OCI-LY1 (cell line): ENCODE data around the gene CITED2.

Experiments
- H2AFZ ChIP-seq: fragments of 200-600 bp; sonication (generic), shearing (Covaris generic); 2 replicates; pipeline ENCODE4 v1.6.0; 2014; ENCODE audit warnings: antibody characterized with exemption, mild to moderate bottlenecking, low read length
- H3F3A ChIP-seq: fragments of 200-600 bp; sonication (generic), shearing (Covaris generic); 2 replicates; pipeline ENCODE4 v1.6.0; 2014; ENCODE audit warnings: mild to moderate bottlenecking, antibody characterized with exemption, low read length, moderate library complexity; ENCODE audit not compliant: insufficient read depth
- H3K27ac ChIP-seq: fragments of 200-600 bp; sonication (generic); 2 replicates; pipeline ENCODE4 v1.5.1; 2014; ENCODE audit warnings: low read length, mixed run types, mild to moderate bottlenecking, low read depth; ENCODE audit not compliant: poor library complexity, severe bottlenecking
- H3K27me3 ChIP-seq: fragments of 200-600 bp; sonication (generic); 2 replicates; pipeline ENCODE4 v1.6.0; 2014; ENCODE audit warnings: antibody characterized with exemption, mild to moderate bottlenecking, low read length, moderate library complexity; ENCODE audit not compliant: insufficient read depth
- H3K36me3 ChIP-seq: fragments of 200-600 bp; sonication (generic); 2 replicates; pipeline ENCODE4 v1.6.1; 2014; ENCODE audit warnings: mild to moderate bottlenecking, antibody characterized with exemption, low read length, moderate library complexity, mixed read lengths; ENCODE audit not compliant: insufficient read depth
- H3K4me1 ChIP-seq: fragments of 200-600 bp; sonication (generic); 2 replicates; pipeline ENCODE4 v1.5.1; 2014; ENCODE audit warnings: mild to moderate bottlenecking, low read length, moderate library complexity; ENCODE audit not compliant: insufficient read depth, severe bottlenecking
- H3K4me2 ChIP-seq: fragments of 200-600 bp; sonication (generic), shearing (Covaris generic); 2 replicates; pipeline ENCODE4 v1.6.1; 2014; ENCODE audit warnings: low read length
- H3K4me3 ChIP-seq: fragments of 200-600 bp; sonication (generic); 2 replicates; pipeline ENCODE4 v1.5.1; 2014; ENCODE audit warnings: low read length, low read depth, mild to moderate bottlenecking, mixed read lengths; ENCODE audit not compliant: poor library complexity, severe bottlenecking
- H3K79me2 ChIP-seq: fragments of 200-600 bp; shearing (Covaris generic); 2 replicates; pipeline ENCODE4 v1.6.1; 2016; ENCODE audit warnings: mixed run types, low read length, mixed read lengths; ENCODE audit not compliant: insufficient read depth
- H3K9ac ChIP-seq: fragments of 200-600 bp; sonication (generic), shearing (Covaris generic); 2 replicates; pipeline ENCODE4 v1.6.1; 2014; ENCODE audit warnings: mild to moderate bottlenecking, low read length, mixed read lengths
- H3K9me2 ChIP-seq: fragments of 200-600 bp; sonication (generic), shearing (Covaris generic); 2 replicates; pipeline ENCODE4 v1.6.1; 2014; ENCODE audit warnings: low read depth, mild to moderate bottlenecking, low read length, mixed read lengths
- H3K9me3 ChIP-seq: fragments of 200-600 bp; shearing (Covaris generic); 2 replicates; pipeline ENCODE4 v1.6.1; 2014; ENCODE audit warnings: low read length, mixed read lengths
- H4K20me1 ChIP-seq: fragments of 200-600 bp; sonication (generic), shearing (Covaris generic); 2 replicates; pipeline ENCODE4 v1.6.0; 2016; ENCODE audit warnings: mild to moderate bottlenecking, low read length; ENCODE audit not compliant: insufficient read depth
- EZH2 ChIP-seq: fragments of 200-600 bp; sonication (generic), shearing (Covaris generic); IDR thresholded peaks from 2 replicates; pipeline ENCODE4 v1.8.0; 2017; ENCODE audit warnings: borderline replicate concordance, mixed run types, mild to moderate bottlenecking, antibody characterized with exemption, low read length, moderate library complexity, mixed read lengths
- TF ChIP-seq, protein P1 (sequence below): fragments of 200-600 bp; sonication (generic), shearing (Covaris generic); IDR thresholded peaks from 2 replicates; pipeline ENCODE4 v1.5.1; 2017; ENCODE audit warnings: mild to moderate bottlenecking, antibody characterized with exemption, low read length, moderate library complexity, mixed read lengths

CITED2 gene

DNA sequence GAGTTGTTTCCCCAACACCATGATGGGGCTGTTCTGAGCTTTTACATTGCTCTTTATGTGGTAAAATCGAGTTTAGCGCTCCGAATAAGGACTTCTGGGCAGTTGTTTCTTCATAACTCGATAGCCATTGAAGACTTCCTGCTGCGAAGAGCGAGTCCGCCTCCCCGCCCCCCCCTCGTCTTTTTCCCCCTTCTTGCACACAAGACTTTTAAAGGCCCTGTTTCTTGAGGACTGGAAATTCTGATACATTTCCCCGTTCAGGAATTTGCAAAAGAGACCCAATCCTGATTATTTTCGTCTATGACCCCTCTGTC, 1.5 kb upstream of the CITED2 start:
- Histone ChIP-seq H3K27me3 (no peaks in the 10 kb centered on the region), H3K9ac (peak overlapping the region; percentile 86), H3K79me2 (no peaks in the 10 kb centered on the region), H3K27ac (peak overlapping the region; percentile 95), H3K4me1 (peaks cover 37% of the 10 kb centered on the region), H2AFZ (peak overlapping the region; percentile 37; the same call in 1 of the 2 replicates), H3K9me3 (no peaks in the 10 kb centered on the region), H3F3A (no peaks in the 10 kb centered on the region), H3K36me3 (peaks cover 8% of the 10 kb centered on the region; the same call in 1 of the 2 replicates), H3K4me3 (peak overlapping the region; percentile 94), H3K9me2 (no peaks in the 10 kb centered on the region), H4K20me1 (no peaks in the 10 kb centered on the region), H3K4me2 (peak overlapping the region; percentile 89)
- TF ChIP-seq EZH2 = no peak
- TF ChIP-seq, protein P1, sequence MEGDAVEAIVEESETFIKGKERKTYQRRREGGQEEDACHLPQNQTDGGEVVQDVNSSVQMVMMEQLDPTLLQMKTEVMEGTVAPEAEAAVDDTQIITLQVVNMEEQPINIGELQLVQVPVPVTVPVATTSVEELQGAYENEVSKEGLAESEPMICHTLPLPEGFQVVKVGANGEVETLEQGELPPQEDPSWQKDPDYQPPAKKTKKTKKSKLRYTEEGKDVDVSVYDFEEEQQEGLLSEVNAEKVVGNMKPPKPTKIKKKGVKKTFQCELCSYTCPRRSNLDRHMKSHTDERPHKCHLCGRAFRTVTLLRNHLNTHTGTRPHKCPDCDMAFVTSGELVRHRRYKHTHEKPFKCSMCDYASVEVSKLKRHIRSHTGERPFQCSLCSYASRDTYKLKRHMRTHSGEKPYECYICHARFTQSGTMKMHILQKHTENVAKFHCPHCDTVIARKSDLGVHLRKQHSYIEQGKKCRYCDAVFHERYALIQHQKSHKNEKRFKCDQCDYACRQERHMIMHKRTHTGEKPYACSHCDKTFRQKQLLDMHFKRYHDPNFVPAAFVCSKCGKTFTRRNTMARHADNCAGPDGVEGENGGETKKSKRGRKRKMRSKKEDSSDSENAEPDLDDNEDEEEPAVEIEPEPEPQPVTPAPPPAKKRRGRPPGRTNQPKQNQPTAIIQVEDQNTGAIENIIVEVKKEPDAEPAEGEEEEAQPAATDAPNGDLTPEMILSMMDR = no peak

DNA sequence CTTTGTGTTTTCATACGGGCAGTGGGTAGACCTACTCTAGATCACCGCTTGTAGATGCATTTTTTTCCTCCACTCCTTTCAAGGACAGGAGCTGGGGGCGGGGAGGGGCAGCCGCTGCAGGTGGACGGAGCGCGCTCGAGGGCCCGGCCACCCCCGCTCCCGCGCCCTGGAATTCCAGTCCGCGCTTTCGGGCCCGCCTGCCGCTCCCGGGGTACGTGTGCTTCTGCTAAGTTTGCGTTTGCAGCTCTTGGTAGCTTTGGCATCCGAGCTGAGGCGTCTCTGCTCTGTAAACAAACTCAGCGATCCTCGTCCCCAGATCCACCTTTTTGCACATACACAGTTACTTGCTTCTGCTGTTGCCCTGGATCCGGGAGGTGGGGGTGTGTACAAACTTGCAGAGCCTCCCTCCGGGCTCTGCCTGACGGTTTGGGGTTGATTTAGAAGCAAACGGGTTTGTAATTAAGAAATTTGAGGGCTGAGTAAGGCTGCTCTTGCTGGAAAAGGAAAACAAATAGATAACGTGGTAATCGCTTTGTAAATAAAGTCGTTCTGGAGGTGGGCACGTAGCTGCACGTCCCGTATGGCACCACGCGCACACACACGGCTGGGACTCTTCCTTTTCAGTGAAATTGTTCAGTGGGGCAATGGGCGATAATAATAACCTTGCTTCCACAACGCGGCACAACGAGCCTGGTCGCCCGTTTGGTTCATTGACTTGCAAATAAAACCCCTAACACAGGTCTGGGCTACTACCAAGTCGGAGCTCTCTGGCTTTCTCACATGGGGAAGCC, 973 bp upstream of the CITED2 start:
- Histone ChIP-seq H3K27me3 (no peaks in the 10 kb centered on the region), H3K27ac (peak overlapping the region; percentile 95), H3K79me2 (no peaks in the 10 kb centered on the region), H3K9me2 (no peaks in the 10 kb centered on the region), H3K4me2 (peak overlapping the region; percentile 89), H3K9ac (peak overlapping the region; percentile 86), H4K20me1 (no peaks in the 10 kb centered on the region), H3K4me1 (peaks cover 37% of the 10 kb centered on the region), H3K4me3 (peak overlapping the region; percentile 94), H2AFZ (peak overlapping the region; percentile 88), H3K9me3 (no peaks in the 10 kb centered on the region), H3K36me3 (peaks cover 8% of the 10 kb centered on the region; the same call in 1 of the 2 replicates), H3F3A (no peaks in the 10 kb centered on the region)
- TF ChIP-seq, protein P1 = no peak
- TF ChIP-seq EZH2 = no peak

- Histone ChIP-seq H3K9me2 (no peaks in the 10 kb centered on the region), H3K36me3 (peaks cover 8% of the 10 kb centered on the region; the same call in 1 of the 2 replicates), H3K4me1 (peaks cover 33% of the 10 kb centered on the region), H4K20me1 (no peaks in the 10 kb centered on the region), H3K9ac (peak overlapping the region; percentile 86), H2AFZ (no peak overlapping the region), H3K27ac (peak overlapping the region; percentile 95), H3K79me2 (no peaks in the 10 kb centered on the region), H3K27me3 (no peaks in the 10 kb centered on the region), H3F3A (no peaks in the 10 kb centered on the region), H3K4me2 (peak overlapping the region; percentile 89), H3K4me3 (peak overlapping the region; percentile 94), H3K9me3 (no peaks in the 10 kb centered on the region)
- no peak for TF ChIP-seq EZH2
- TF ChIP-seq, protein P1 = no peak; the same call in 1 of the 2 replicates
These were observed 506 bp downstream of the CITED2 start for GRCh38 chr6:139373928-139374356.
